Parathyroid adenoma (tissue), 2 donors: ENCODE results near the gene ZNF778.
A peak's percentile ranks its signal among the peaks of the same experiment; 100 is the strongest.
"Not testable (repeated sequence)": the region's sequence is repeated elsewhere in the genome, so short reads cannot be mapped to it uniquely, and the experiment has no call there.

Experiments used
- H2AFZ ChIP-seq: fragments of 300-600 bp; sonication (generic); one replicate; pipeline ENCODE4 v1.7.0; 2017; ENCODE audit warnings: antibody characterized with exemption, mild to moderate bottlenecking
- H3K27ac ChIP-seq: fragments of 300-600 bp; sonication (generic); one replicate; pipeline ENCODE4 v1.7.0; 2017
- H3K27me3 ChIP-seq: fragments of 300-600 bp; sonication (generic); one replicate; pipeline ENCODE4 v1.7.0; 2017; ENCODE audit warnings: low read length; ENCODE audit not compliant: control insufficient read depth, insufficient read depth
- H3K36me3 ChIP-seq: fragments of 300-600 bp; sonication (generic); one replicate; pipeline ENCODE4 v1.7.0; 2017; ENCODE audit warnings: low read length; ENCODE audit not compliant: control insufficient read depth, insufficient read depth
- H3K4me1 ChIP-seq: fragments of 300-600 bp; sonication (generic); one replicate; pipeline ENCODE4 v1.7.0; 2017; ENCODE audit warnings: control low read depth
- H3K4me2 ChIP-seq: fragments of 300-600 bp; sonication (generic); one replicate; pipeline ENCODE4 v1.7.0; 2017; ENCODE audit warnings: low read length
- H3K4me3 ChIP-seq: fragments of 300-600 bp; sonication (generic); one replicate; pipeline ENCODE4 v1.7.0; 2017; ENCODE audit warnings: low read depth, low read length
- H3K79me2 ChIP-seq: fragments of 300-600 bp; sonication (generic); one replicate; pipeline ENCODE4 v1.7.0; 2017; ENCODE audit warnings: control low read depth
- H3K9ac ChIP-seq: fragments of 300-600 bp; sonication (generic); one replicate; pipeline ENCODE4 v1.7.0; 2017; ENCODE audit warnings: mild to moderate bottlenecking
- H3K9me3 ChIP-seq: fragments of 300-600 bp; sonication (generic); one replicate; pipeline ENCODE4 v1.7.0; 2017; ENCODE audit warnings: low read length; ENCODE audit not compliant: control insufficient read depth
- CTCF ChIP-seq: fragments of 300-600 bp; sonication (generic); IDR thresholded peaks from one replicate; pipeline ENCODE4 v1.7.0; 2017; ENCODE audit warnings: antibody characterized with exemption, mild to moderate bottlenecking
- donor health status: primary hyperparathyroidism.

ZNF778 gene

GRCh38 chr16:89256651-89257254 lies 39.2 kb downstream of the ZNF778 start:
- Histone ChIP-seq H3K36me3 (no peaks in the 10 kb centered on the region), H2AFZ (peak overlapping the region; percentile 54), H3K79me2 (no peaks in the 10 kb centered on the region), H3K4me2 (peak overlapping the region; percentile 71), H3K9me3 (no peaks in the 10 kb centered on the region), H3K27me3 (no peaks in the 10 kb centered on the region), H3K4me1 (no peaks in the 10 kb centered on the region), H3K9ac (no peak overlapping the region), H3K27ac (no peak overlapping the region), H3K4me3 (peak overlapping the region; percentile 44)
- no peak for TF ChIP-seq CTCF

- no peak overlapping the region for H3K9ac ChIP-seq
- no peaks in the 10 kb centered on the region for H3K79me2 ChIP-seq
- peak overlapping the region; percentile 44 for H3K4me3 ChIP-seq
- H3K27ac ChIP-seq: no peak overlapping the region
- TF ChIP-seq CTCF: no peak
- no peaks in the 10 kb centered on the region for H3K4me1 ChIP-seq
- no peaks in the 10 kb centered on the region for H3K27me3 ChIP-seq
- peak overlapping the region; percentile 71 for H3K4me2 ChIP-seq
- H3K9me3 ChIP-seq: no peaks in the 10 kb centered on the region
- H3K36me3 ChIP-seq: no peaks in the 10 kb centered on the region
- peak overlapping the region; percentile 54 for H2AFZ ChIP-seq
Observed at GRCh38 chr16:89257281-89257731, 39.8 kb downstream of the ZNF778 start.

GRCh38 chr16:89257757-89258465 lies 40.4 kb downstream of the ZNF778 start:
- H3K4me3 ChIP-seq: peak overlapping the region; percentile 44
- H3K4me2 ChIP-seq: peak overlapping the region; percentile 71
- H3K36me3 ChIP-seq: no peaks in the 10 kb centered on the region
- H3K27me3 ChIP-seq: no peaks in the 10 kb centered on the region
- H3K27ac ChIP-seq: no peak overlapping the region
- H3K9me3 ChIP-seq: no peaks in the 10 kb centered on the region
- no peak overlapping the region for H3K9ac ChIP-seq
- no peaks in the 10 kb centered on the region for H3K4me1 ChIP-seq
- TF ChIP-seq CTCF: no peak
- H3K79me2 ChIP-seq: no peaks in the 10 kb centered on the region
- no peak overlapping the region for H2AFZ ChIP-seq

- H3K27me3 ChIP-seq, H3K9me3 ChIP-seq, H3K9ac ChIP-seq, H3K27ac ChIP-seq, H3K36me3 ChIP-seq, H3K79me2 ChIP-seq, H3K4me2 ChIP-seq, H2AFZ ChIP-seq, H3K4me3 ChIP-seq, H3K4me1 ChIP-seq: not testable (repeated sequence)
Observed at GRCh38 chr16:89259901-89260300, 42.4 kb downstream of the ZNF778 start.

- H3K79me2 ChIP-seq: no peaks in the 10 kb centered on the region
- no peaks in the 10 kb centered on the region for H3K9me3 ChIP-seq
- H3K4me1 ChIP-seq: no peaks in the 10 kb centered on the region
- H3K4me3 ChIP-seq: no peak overlapping the region
- no peak overlapping the region for H3K9ac ChIP-seq
- no peak overlapping the region for H3K27ac ChIP-seq
- no peak overlapping the region for H3K4me2 ChIP-seq
- H2AFZ ChIP-seq: no peak overlapping the region
- H3K27me3 ChIP-seq: no peaks in the 10 kb centered on the region
- no peak for TF ChIP-seq CTCF
- no peaks in the 10 kb centered on the region for H3K36me3 ChIP-seq
Observed at GRCh38 chr16:89261691-89262563, 44.4 kb downstream of the ZNF778 start.
